GM12878 (cell line): ENCODE measurements around the gene RUNDC3A. TPM values are rescaled to one million over a fixed set of nuclear protein-coding genes. Genes with fewer than 3 reads are reported as not detected.

Experiments used
- ATAC-seq: fragments of 200-7000 bp; cut with Tn5 transposase; 3 replicates; pipeline ENCODE4 v1.9.1; 2020; ENCODE audit warnings: mild to moderate bottlenecking, moderate library complexity
- BruUV-seq: library from RNA; stranded (reverse); fragments of 400-500 nt; replicated peaks from 2 replicates; lab custom pipeline; 2021; lab: Mats Ljungman, UMichigan
- CTCF ChIA-PET: fragments of 300-600 bp; sonication (Branson Sonifier 250); formaldehyde crosslinking; extraction: SDS; loops from one replicate; lab custom pipeline; 2021; ENCODE audit warnings: inconsistent platforms; lab: Yijun Ruan, JAX
- POLR2A ChIA-PET: fragments of 350-600 bp; formaldehyde crosslinking; extraction: SDS; loops from one replicate; lab custom pipeline; 2021; ENCODE audit warnings: inconsistent platforms; lab: Charles Lee
- RAD21 ChIA-PET: fragments of 300-600 bp; sonication (Branson Sonifier 250); formaldehyde crosslinking; loops from one replicate; lab custom pipeline; 2023; ENCODE audit warnings: antibody characterized with exemption; ENCODE audit not compliant: unreplicated experiment; lab: Charles Lee
- SMC1A ChIA-PET: fragments of 300-600 bp; sonication (Branson Sonifier 250); formaldehyde crosslinking; loops from one replicate; lab custom pipeline; 2023; ENCODE audit not compliant: unreplicated experiment, uncharacterized antibody; lab: Charles Lee
- DNase-seq: peaks from one replicate; pipeline ENCODE4 v3.0.0-alpha.2; 2011; ENCODE audit warnings: low read depth, low spot score
- FAIRE-seq: peaks from 3 replicates; lab custom pipeline; 2011; peaks lifted over from hg19 to GRCh38; lab: Jason Lieb, UNC
- H2AFZ ChIP-seq: 2 replicates; pipeline ENCODE4 v1.6.0; 2011; ENCODE audit warnings: low read depth, low read length, control low read depth; ENCODE audit not compliant: control insufficient read depth
- H3K27ac ChIP-seq: 2 replicates; pipeline ENCODE4 v1.5.1; 2011; ENCODE audit warnings: control low read depth; ENCODE audit not compliant: control insufficient read depth, insufficient read depth
- H3K27me3 ChIP-seq, 2 experiments: replicated peaks in 1 of 2; 2 replicates each; pipeline versions ENCODE4 v1.6.0 to v1.6.1; 2011; ENCODE audit warnings: low read length in 1 of 2; ENCODE audit not compliant: control insufficient read depth in 2 of 2, insufficient read depth in 2 of 2
- H3K36me3 ChIP-seq, 2 experiments: 2 replicates each; pipeline ENCODE4 v1.5.1; 2011; ENCODE audit warnings: low read length in 1 of 2; ENCODE audit not compliant: control insufficient read depth in 2 of 2, insufficient read depth in 2 of 2
- H3K4me1 ChIP-seq: 2 replicates; pipeline ENCODE4 v1.6.1; 2011; ENCODE audit warnings: mild to moderate bottlenecking, low read length, moderate library complexity, mixed read lengths; ENCODE audit not compliant: control insufficient read depth, insufficient read depth
- H3K4me2 ChIP-seq: 2 replicates; pipeline ENCODE4 v1.6.0; 2011; ENCODE audit warnings: control low read depth; ENCODE audit not compliant: control insufficient read depth, insufficient read depth
- H3K4me3 ChIP-seq: fragments of 200-600 bp; sonication (generic); 2 replicates; pipeline ENCODE4 v1.5.1; 2016
- H3K79me2 ChIP-seq: 2 replicates; pipeline ENCODE4 v1.6.0; 2011; ENCODE audit warnings: low read length; ENCODE audit not compliant: control insufficient read depth, insufficient read depth
- H3K9ac ChIP-seq: 2 replicates; pipeline ENCODE4 v1.8.0; 2011; ENCODE audit warnings: low read length, control low read depth, mixed read lengths; ENCODE audit not compliant: control insufficient read depth, insufficient read depth
- H3K9me3 ChIP-seq: replicated peaks from 3 replicates; pipeline ENCODE4 v1.5.1; 2011; ENCODE audit warnings: mild to moderate bottlenecking, low read length; ENCODE audit not compliant: control insufficient read depth, insufficient read depth
- H4K20me1 ChIP-seq: 2 replicates; pipeline ENCODE4 v1.6.0; 2011; ENCODE audit not compliant: control insufficient read depth, insufficient read depth
- ATF7 ChIP-seq: fragments of 450-650 bp; IDR thresholded peaks from 2 replicates; pipeline ENCODE4 v1.6.1; 2016; ENCODE audit warnings: low read depth, mild to moderate bottlenecking
- CEBPZ ChIP-seq: fragments of 150-350 bp; IDR thresholded peaks from 2 replicates; pipeline ENCODE4 v1.6.1; 2016; ENCODE audit warnings: low read depth, low read length
- CHD2 ChIP-seq: IDR thresholded peaks from 2 replicates; pipeline ENCODE4 v1.6.1; 2011; ENCODE audit warnings: low read depth, low read length, improper control_type of control experiment, borderline replicate concordance
- NR2C2 ChIP-seq: IDR thresholded peaks from 2 replicates; pipeline ENCODE4 v1.6.1; 2011; ENCODE audit warnings: borderline replicate concordance, low read depth; ENCODE audit not compliant: control insufficient read depth, insufficient read length
- PBX3 ChIP-seq: IDR thresholded peaks from 2 replicates; pipeline ENCODE4 v1.6.1; 2011; ENCODE audit warnings: mild to moderate bottlenecking, low read depth, low read length, moderate library complexity; ENCODE audit not compliant: insufficient replicate concordance
- POU2F2 ChIP-seq: IDR thresholded peaks from 3 replicates; pipeline ENCODE4 v1.6.1; 2011; ENCODE audit warnings: low read depth, mild to moderate bottlenecking, low read length, borderline replicate concordance
- RB1 ChIP-seq: fragments of 450-650 bp; formaldehyde crosslinking; IDR thresholded peaks from 2 replicates; pipeline ENCODE4 v1.6.1; 2017; ENCODE audit warnings: mild to moderate bottlenecking, borderline replicate concordance
- SREBF2 ChIP-seq: IDR thresholded peaks from 2 replicates; pipeline ENCODE4 v1.6.1; 2012; ENCODE audit warnings: mild to moderate bottlenecking, low read length
- TCF7 ChIP-seq: IDR thresholded peaks from 2 replicates; pipeline ENCODE4 v1.6.1; 2014; ENCODE audit warnings: antibody characterized with exemption, borderline replicate concordance
- ZBTB4 ChIP-seq: fragments of 450-650 bp; formaldehyde crosslinking; IDR thresholded peaks from 2 replicates; pipeline ENCODE4 v1.4.0; 2022; ENCODE audit warnings: mild to moderate bottlenecking, moderate library complexity
- ZNF687 ChIP-seq: fragments of 450-650 bp; IDR thresholded peaks from 2 replicates; pipeline ENCODE4 v1.6.1; 2017; ENCODE audit warnings: mild to moderate bottlenecking, moderate library complexity
- WGBS: methylation state at CpG from one replicate; pipeline ENCODE4 v1.1.6; 2016; ENCODE audit warnings: low lambda C conversion rate; ENCODE audit not compliant: insufficient replicate concordance, insufficient coverage; ENCODE audit errors: missing lambda C conversion rate; 5-methylcytosine and 5-hydroxymethylcytosine counted together
- in situ Hi-C: fragments of 300-500 bp; cut with MboI; formaldehyde crosslinking; loops from 9 replicates; pipeline ENCODE4 v1.14.3; 2018; ENCODE audit warnings: mixed read lengths
- intact Hi-C: fragments of 100-400 bp; cut with micrococcal nuclease; formaldehyde crosslinking; loops from one replicate; pipeline ENCODE4 v1.14.2; 2022; ENCODE audit not compliant: unreplicated experiment
- polyA plus RNA-seq, 11 experiments: library from polyadenylated mRNA; depleted of rRNA in 4 of 11; unstranded in 6 of 11; stranded (reverse) in 5 of 11; fragments of >200 nt; fragmentation: Nextera tagmentation in 4 of 11; fragmentation: Illumina TruSeq in 1 of 11; extraction: Ambion mirVana in 4 of 11; extraction: Trizol in 1 of 11; gene quantifications; 1 replicate in 1 of 11; 2 replicates in 10 of 11; pipeline versions ENCODE4 v1.2.1 to v1.2.3, GENCODE V29; 2011 to 2016; ENCODE audit warnings: inconsistent platforms in 2 of 11, missing spikeins in 2 of 11, low read depth in 1 of 11
- total RNA-seq, 4 experiments: library from RNA; depleted of rRNA in 3 of 4; stranded (reverse); fragments of >200 nt in 3 of 4; fragmentation: Illumina TruSeq in 1 of 4; extraction: Trizol in 1 of 4; gene quantifications; 2 replicates each; pipeline versions ENCODE4 v1.2.1 to v1.2.3, GENCODE V29; 2013 to 2021

Gene RUNDC3A
- total and polyA plus RNA-seq, 10 of the 15 experiments (the other 5 are each of a cell fraction or from before 2014, with no cell fraction given), result 0.07 to 0.17 TPM; not detected in 8

DNA sequence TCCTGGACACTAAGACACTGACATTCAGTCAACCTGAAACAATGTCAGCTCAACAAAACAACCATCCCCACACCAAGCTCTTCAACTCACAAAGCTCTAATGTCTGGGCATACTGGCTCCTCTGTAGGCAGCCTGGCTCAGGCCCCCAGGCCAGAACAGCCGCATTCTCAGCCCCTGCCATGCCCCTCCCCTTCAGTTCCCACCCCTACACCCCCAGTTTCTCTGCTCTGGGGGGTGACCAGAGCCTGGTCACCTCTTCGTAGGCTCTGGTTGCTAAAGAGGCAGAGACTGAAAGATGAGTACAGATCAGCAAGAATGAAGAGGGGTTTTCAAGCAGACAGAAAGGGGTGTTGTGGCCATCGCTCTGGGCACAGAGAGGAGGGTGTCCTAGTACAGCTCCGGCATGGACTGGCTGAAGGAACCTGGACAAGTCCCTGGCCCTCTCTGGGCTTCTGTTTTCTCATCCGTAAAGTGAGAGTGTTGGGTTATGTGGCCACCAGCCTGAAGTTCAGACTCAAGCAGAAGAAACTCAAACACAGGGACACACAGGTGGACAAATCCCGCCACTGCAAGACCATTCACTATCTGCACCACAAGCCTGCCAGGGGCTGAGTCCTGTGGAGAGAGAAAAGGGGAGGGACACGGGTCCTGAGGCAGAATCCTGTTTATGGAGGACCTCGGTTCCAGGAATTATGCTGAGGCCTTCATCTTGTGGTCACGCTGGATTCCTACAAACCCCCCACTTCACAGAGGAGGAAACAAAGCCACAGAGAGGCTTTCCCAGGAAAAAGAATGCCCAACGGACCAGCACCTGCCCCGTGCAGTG, 39.5 kb upstream of the RUNDC3A start:
- Histone ChIP-seq H3K27ac (no peak overlapping the region), H3K4me1 (no peaks in the 10 kb centered on the region), H4K20me1 (no peaks in the 10 kb centered on the region), H3K27me3 (no peaks in the 10 kb centered on the region), H2AFZ (no peak overlapping the region), H3K4me2 (no peak overlapping the region), H3K9ac (no peak overlapping the region), H3K36me3 (no peaks in the 10 kb centered on the region), H3K79me2 (no peaks in the 10 kb centered on the region), H3K9me3 (no peaks in the 10 kb centered on the region), H3K4me3 (no peak overlapping the region)
- ChIA-PET POLR2A (no interaction called here), SMC1A (no interaction called here), CTCF (no interaction called here), RAD21 (no interaction called here)
- 27% methylated on average over 11 of the region's 11 CpGs for WGBS
- DNase-seq (no peak), ATAC-seq (no peak), FAIRE-seq (no peak)
- in situ Hi-C loops (no loop called here), intact Hi-C loops (no loop called here)
- BruUV-seq, result no TSS peak
- TF ChIP-seq CEBPZ, result no peak
- TF ChIP-seq PBX3, result no peak
- TF ChIP-seq CHD2, result no peak
- TF ChIP-seq NR2C2, result no peak
- no peak for TF ChIP-seq SREBF2
- TF ChIP-seq ZBTB4 (CRISPR knock-in tag), result no peak
- no peak for TF ChIP-seq ZNF687
- TF ChIP-seq RB1, result no peak
- no peak for TF ChIP-seq POU2F2
- no peak for TF ChIP-seq ATF7
- TF ChIP-seq TCF7, result no peak
